ENCODE results near the gene RBM33.

RBM33 gene

DNA sequence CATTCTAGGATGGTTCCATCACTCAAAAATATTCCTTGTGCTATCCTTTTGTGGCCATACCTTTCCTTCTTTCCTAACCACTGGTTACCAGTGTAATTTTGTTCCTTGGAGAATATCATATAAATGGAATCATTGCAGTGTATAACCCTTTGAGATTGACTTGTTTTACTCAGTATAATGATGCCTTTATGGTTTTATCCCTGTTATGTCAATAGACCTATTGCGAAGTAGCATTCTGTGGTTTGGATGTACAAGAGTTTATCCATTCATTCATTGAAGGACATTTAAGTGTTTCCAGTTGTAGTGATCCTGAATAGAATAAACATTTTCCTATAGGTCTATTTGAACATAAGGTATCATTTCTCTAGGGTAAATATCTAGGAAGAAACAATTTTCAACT lies 54.2 kb downstream of the RBM33 start:
- Histone ChIP-seq H3K9ac (ENCODE audit: low read length) (no peak overlapping the region), H3K9me3 (ENCODE audit: control insufficient read depth, low read length) (no peaks in the 10 kb centered on the region), H3K27me3 (replicated peaks; ENCODE audit: control insufficient read depth, insufficient read depth, low read length) (no peaks in the 10 kb centered on the region), H3K4me1 (ENCODE audit: control insufficient read depth, insufficient read depth, low read length) (no peaks in the 10 kb centered on the region), H3K36me3 (ENCODE audit: control insufficient read depth, insufficient read depth, low read length, severe bottlenecking) (peaks cover 31% of the 10 kb centered on the region), H3K4me3 (ENCODE audit: low read length) (no peak overlapping the region)
- DNase-seq (ENCODE audit: low read depth), result no peak

- Histone ChIP-seq H3K4me3 (ENCODE audit: low read length) (no peak overlapping the region), H3K9me3 (ENCODE audit: control insufficient read depth, low read length) (no peaks in the 10 kb centered on the region), H3K9ac (ENCODE audit: low read length) (no peak overlapping the region), H3K27me3 (replicated peaks; ENCODE audit: control insufficient read depth, insufficient read depth, low read length) (no peaks in the 10 kb centered on the region), H3K36me3 (ENCODE audit: control insufficient read depth, insufficient read depth, low read length, severe bottlenecking) (peaks cover 36% of the 10 kb centered on the region), H3K4me1 (ENCODE audit: control insufficient read depth, insufficient read depth, low read length) (no peaks in the 10 kb centered on the region)
- no peak for DNase-seq (ENCODE audit: low read depth)
These were observed 54.7 kb downstream of the RBM33 start for GRCh38 chr7:155699180-155699579.

DNA sequence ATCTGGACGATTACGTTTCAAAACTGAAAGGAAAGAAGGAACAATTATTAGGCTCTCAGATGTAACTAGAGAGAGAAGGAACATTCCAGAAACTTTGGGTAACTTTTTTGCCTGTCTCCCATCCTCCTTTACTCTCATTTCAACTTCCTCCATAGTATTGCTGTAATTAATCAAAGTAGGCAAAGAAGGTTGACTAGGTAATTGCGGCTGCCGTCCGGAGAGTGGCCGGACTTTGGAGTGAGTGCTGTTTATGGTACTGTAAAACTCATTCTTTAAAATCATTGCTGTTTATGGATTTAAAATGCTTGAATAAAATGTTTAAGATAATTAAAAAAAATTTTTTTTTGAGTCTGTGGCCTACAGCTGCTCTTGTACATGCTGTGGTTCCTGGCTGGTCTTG lies 56.4 kb downstream of the RBM33 start:
- H3K36me3 ChIP-seq (ENCODE audit: control insufficient read depth, insufficient read depth, low read length, severe bottlenecking), result peaks cover 45% of the 10 kb centered on the region
- H3K4me3 ChIP-seq (ENCODE audit: low read length), result no peak overlapping the region
- no peaks in the 10 kb centered on the region for H3K9me3 ChIP-seq (ENCODE audit: control insufficient read depth, low read length)
- DNase-seq (ENCODE audit: low read depth), result no peak
- no peak overlapping the region for H3K9ac ChIP-seq (ENCODE audit: low read length)
- H3K27me3 ChIP-seq (replicated peaks; ENCODE audit: control insufficient read depth, insufficient read depth, low read length), result no peaks in the 10 kb centered on the region
- no peaks in the 10 kb centered on the region for H3K4me1 ChIP-seq (ENCODE audit: control insufficient read depth, insufficient read depth, low read length)

GRCh38 chr7:155701972-155702544 lies 57.6 kb downstream of the RBM33 start:
- H3K9me3 ChIP-seq (ENCODE audit: control insufficient read depth, low read length), result no peaks in the 10 kb centered on the region
- no peak overlapping the region for H3K9ac ChIP-seq (ENCODE audit: low read length)
- H3K27me3 ChIP-seq (replicated peaks; ENCODE audit: control insufficient read depth, insufficient read depth, low read length), result no peaks in the 10 kb centered on the region
- DNase-seq (ENCODE audit: low read depth), result no peak
- no peaks in the 10 kb centered on the region for H3K4me1 ChIP-seq (ENCODE audit: control insufficient read depth, insufficient read depth, low read length)
- peaks cover 54% of the 10 kb centered on the region for H3K36me3 ChIP-seq (ENCODE audit: control insufficient read depth, insufficient read depth, low read length, severe bottlenecking)
- no peak overlapping the region for H3K4me3 ChIP-seq (ENCODE audit: low read length)

DNA sequence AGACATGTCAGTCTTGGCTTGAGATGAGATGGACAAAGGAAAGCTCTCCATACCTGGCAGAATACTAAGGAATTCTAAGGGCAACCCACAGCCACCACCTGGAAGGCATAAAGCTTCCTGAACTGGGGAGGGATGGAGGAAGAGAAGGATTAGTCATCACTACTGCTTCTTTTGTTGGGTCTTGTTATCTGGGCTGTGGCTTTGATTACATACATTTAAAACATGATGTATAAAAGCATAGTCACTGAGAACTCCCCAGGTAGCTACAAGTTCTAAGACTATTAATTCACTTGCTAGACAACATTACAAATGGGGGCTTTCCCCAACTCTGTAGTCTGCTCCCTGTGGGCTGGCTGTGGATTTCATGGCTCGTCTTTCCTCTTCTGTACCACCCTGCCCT lies 58.2 kb downstream of the RBM33 start:
- Histone ChIP-seq H3K9me3 (ENCODE audit: control insufficient read depth, low read length) (no peaks in the 10 kb centered on the region), H3K27me3 (replicated peaks; ENCODE audit: control insufficient read depth, insufficient read depth, low read length) (no peaks in the 10 kb centered on the region), H3K9ac (ENCODE audit: low read length) (no peak overlapping the region), H3K36me3 (ENCODE audit: control insufficient read depth, insufficient read depth, low read length, severe bottlenecking) (peaks cover 58% of the 10 kb centered on the region), H3K4me1 (ENCODE audit: control insufficient read depth, insufficient read depth, low read length) (no peaks in the 10 kb centered on the region), H3K4me3 (ENCODE audit: low read length) (no peak overlapping the region)
- no peak for DNase-seq (ENCODE audit: low read depth)

GRCh38 chr7:155705623-155706360 lies 61.3 kb downstream of the RBM33 start:
- H3K9ac ChIP-seq (ENCODE audit: low read length), result no peak overlapping the region
- no peaks in the 10 kb centered on the region for H3K9me3 ChIP-seq (ENCODE audit: control insufficient read depth, low read length)
- H3K27me3 ChIP-seq (replicated peaks; ENCODE audit: control insufficient read depth, insufficient read depth, low read length), result no peaks in the 10 kb centered on the region
- H3K4me3 ChIP-seq (ENCODE audit: low read length), result no peak overlapping the region
- peaks cover 87% of the 10 kb centered on the region for H3K36me3 ChIP-seq (ENCODE audit: control insufficient read depth, insufficient read depth, low read length, severe bottlenecking)
- H3K4me1 ChIP-seq (ENCODE audit: control insufficient read depth, insufficient read depth, low read length), result no peaks in the 10 kb centered on the region
- DNase-seq (ENCODE audit: low read depth), result no peak

GRCh38 chr7:155706376-155706775 lies 61.9 kb downstream of the RBM33 start:
- Histone ChIP-seq H3K4me3 (ENCODE audit: low read length) (no peak overlapping the region), H3K9ac (ENCODE audit: low read length) (no peak overlapping the region), H3K36me3 (ENCODE audit: control insufficient read depth, insufficient read depth, low read length, severe bottlenecking) (peaks cover 85% of the 10 kb centered on the region), H3K9me3 (ENCODE audit: control insufficient read depth, low read length) (no peaks in the 10 kb centered on the region), H3K4me1 (ENCODE audit: control insufficient read depth, insufficient read depth, low read length) (no peaks in the 10 kb centered on the region), H3K27me3 (replicated peaks; ENCODE audit: control insufficient read depth, insufficient read depth, low read length) (no peaks in the 10 kb centered on the region)
- DNase-seq (ENCODE audit: low read depth), result no peak

- H3K36me3 ChIP-seq (ENCODE audit: control insufficient read depth, insufficient read depth, low read length, severe bottlenecking), result peaks cover 66% of the 10 kb centered on the region
These were observed 65.0 kb downstream of the RBM33 start for GRCh38 chr7:155709453-155709852.

GRCh38 chr7:155710031-155710430 lies 65.6 kb downstream of the RBM33 start:
- no peak for DNase-seq (ENCODE audit: low read depth)
- no peaks in the 10 kb centered on the region for H3K4me1 ChIP-seq (ENCODE audit: control insufficient read depth, insufficient read depth, low read length)
- peaks cover 60% of the 10 kb centered on the region for H3K36me3 ChIP-seq (ENCODE audit: control insufficient read depth, insufficient read depth, low read length, severe bottlenecking)
- H3K4me3 ChIP-seq (ENCODE audit: low read length), result no peak overlapping the region
- H3K9ac ChIP-seq (ENCODE audit: low read length), result no peak overlapping the region
- no peaks in the 10 kb centered on the region for H3K27me3 ChIP-seq (replicated peaks; ENCODE audit: control insufficient read depth, insufficient read depth, low read length)
- no peaks in the 10 kb centered on the region for H3K9me3 ChIP-seq (ENCODE audit: control insufficient read depth, low read length)

More at GRCh38 chr7:155709453-155709852, 65.0 kb downstream of the RBM33 start:
- no peak overlapping the region for H3K4me3 ChIP-seq (ENCODE audit: low read length)
- H3K4me1 ChIP-seq (ENCODE audit: control insufficient read depth, insufficient read depth, low read length), result no peaks in the 10 kb centered on the region
- H3K27me3 ChIP-seq (replicated peaks; ENCODE audit: control insufficient read depth, insufficient read depth, low read length), result no peaks in the 10 kb centered on the region
- DNase-seq (ENCODE audit: low read depth), result no peak
- no peak overlapping the region for H3K9ac ChIP-seq (ENCODE audit: low read length)
- no peaks in the 10 kb centered on the region for H3K9me3 ChIP-seq (ENCODE audit: control insufficient read depth, low read length)

GRCh38 chr7:155710530-155710929 lies 66.1 kb downstream of the RBM33 start:
- Histone ChIP-seq H3K9ac (ENCODE audit: low read length) (no peak overlapping the region), H3K9me3 (ENCODE audit: control insufficient read depth, low read length) (no peaks in the 10 kb centered on the region), H3K36me3 (ENCODE audit: control insufficient read depth, insufficient read depth, low read length, severe bottlenecking) (peaks cover 60% of the 10 kb centered on the region), H3K27me3 (replicated peaks; ENCODE audit: control insufficient read depth, insufficient read depth, low read length) (no peaks in the 10 kb centered on the region), H3K4me3 (ENCODE audit: low read length) (no peak overlapping the region), H3K4me1 (ENCODE audit: control insufficient read depth, insufficient read depth, low read length) (no peaks in the 10 kb centered on the region)
- no peak for DNase-seq (ENCODE audit: low read depth)

GRCh38 chr7:155711081-155711480 lies 66.6 kb downstream of the RBM33 start:
- Histone ChIP-seq H3K27me3 (replicated peaks; ENCODE audit: control insufficient read depth, insufficient read depth, low read length) (no peaks in the 10 kb centered on the region), H3K4me3 (ENCODE audit: low read length) (no peak overlapping the region), H3K9me3 (ENCODE audit: control insufficient read depth, low read length) (no peaks in the 10 kb centered on the region), H3K4me1 (ENCODE audit: control insufficient read depth, insufficient read depth, low read length) (no peaks in the 10 kb centered on the region), H3K9ac (ENCODE audit: low read length) (no peak overlapping the region), H3K36me3 (ENCODE audit: control insufficient read depth, insufficient read depth, low read length, severe bottlenecking) (peaks cover 60% of the 10 kb centered on the region)
- no peak for DNase-seq (ENCODE audit: low read depth)

GRCh38 chr7:155713384-155713783 lies 68.9 kb downstream of the RBM33 start:
- no peak overlapping the region for H3K4me3 ChIP-seq (ENCODE audit: low read length)
- no peak overlapping the region for H3K9ac ChIP-seq (ENCODE audit: low read length)
- no peaks in the 10 kb centered on the region for H3K4me1 ChIP-seq (ENCODE audit: control insufficient read depth, insufficient read depth, low read length)
- DNase-seq (ENCODE audit: low read depth), result no peak
- H3K36me3 ChIP-seq (ENCODE audit: control insufficient read depth, insufficient read depth, low read length, severe bottlenecking), result peaks cover 50% of the 10 kb centered on the region
- H3K9me3 ChIP-seq (ENCODE audit: control insufficient read depth, low read length), result no peaks in the 10 kb centered on the region
- H3K27me3 ChIP-seq (replicated peaks; ENCODE audit: control insufficient read depth, insufficient read depth, low read length), result no peaks in the 10 kb centered on the region

All from adipocyte (in vitro differentiated cells).